ENCODE data around the gene MADCAM1. TPM values are rescaled to one million over a fixed set of nuclear protein-coding genes. Genes with fewer than 3 reads are reported as not detected.

MADCAM1 gene
- 0.15 to 0.28 TPM (median 0.19 TPM) in 5 replicates for total RNA-seq (2022; extraction: Qiagen RNA extraction; ENCODE audit: low read depth)

DNA sequence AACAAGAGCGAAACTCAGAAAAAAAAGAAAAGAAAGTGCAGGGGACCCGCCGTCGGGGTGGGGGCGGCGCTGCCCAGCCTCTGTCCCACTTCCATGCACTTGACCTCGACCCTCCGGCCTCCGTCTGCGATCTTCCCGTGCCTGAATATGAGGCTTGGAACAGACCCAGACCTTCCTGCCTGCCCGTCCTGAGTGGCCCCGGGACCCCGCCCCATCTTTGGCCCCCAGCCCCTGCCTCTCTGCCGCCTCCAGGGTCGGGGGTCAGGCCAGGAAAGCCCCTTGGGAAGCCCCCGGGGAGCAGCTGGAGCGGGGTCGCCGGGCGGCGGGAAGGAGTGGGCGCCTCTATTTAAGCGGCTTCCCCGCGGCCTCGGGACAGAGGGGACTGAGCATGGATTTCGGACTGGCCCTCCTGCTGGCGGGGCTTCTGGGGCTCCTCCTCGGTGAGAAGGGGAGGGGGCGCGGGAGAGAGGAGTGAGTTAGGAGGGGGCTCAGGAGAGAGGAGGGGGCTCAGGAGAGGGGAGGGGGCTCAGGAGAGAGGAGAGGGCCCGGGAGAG, at the start of gene MADCAM1:
TSS of gene MADCAM1 (plus strand) at position 375 of the 554 bp plus-strand sequence. CDS start at position 389, 14 bp downstream.

DNA sequence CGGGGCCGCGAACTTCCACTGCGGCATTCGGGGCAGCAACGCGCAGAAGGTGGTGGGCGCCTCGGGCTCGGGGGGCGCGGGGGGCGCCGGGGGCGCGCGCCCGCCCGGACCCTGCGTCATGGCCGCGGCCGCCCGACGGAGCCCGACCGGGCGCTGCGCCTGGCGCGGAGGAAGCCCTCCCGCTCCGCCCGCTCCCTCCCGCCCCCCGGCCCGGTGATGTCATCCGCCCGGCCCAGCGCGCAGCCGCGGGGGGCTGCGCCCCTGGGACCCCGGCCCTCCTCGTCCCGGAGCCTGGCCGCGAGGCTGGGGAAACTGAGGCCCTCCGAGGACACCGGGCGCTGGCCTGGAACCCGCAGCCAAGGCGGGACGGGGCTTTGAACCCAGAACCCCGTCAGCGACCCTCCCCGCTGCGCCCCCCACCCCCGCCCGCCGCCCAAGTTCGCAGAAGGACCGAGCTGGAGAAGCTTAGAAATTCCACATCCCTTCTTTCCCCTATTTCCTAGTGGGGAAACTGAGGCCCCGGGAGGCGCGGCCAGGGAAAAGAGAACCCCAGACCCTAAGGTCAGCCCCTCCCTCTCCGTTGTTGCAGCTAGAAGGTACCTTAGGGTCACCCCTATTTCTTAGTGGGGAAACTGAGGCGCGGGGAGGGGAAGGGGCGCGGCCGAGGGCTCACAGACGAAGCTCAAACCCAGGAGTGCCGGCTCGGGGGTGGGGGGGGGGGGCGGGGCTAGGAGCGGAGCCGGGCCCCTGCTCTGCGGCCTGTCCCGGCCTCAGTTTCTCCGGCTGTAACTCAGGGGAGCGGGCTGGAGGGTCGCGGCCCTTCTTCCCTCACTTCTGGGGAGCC, 35.2 kb upstream of the MADCAM1 start, which contains the start of gene SHC2:
TSS of gene SHC2 (minus strand) at position 157 of the 844 bp plus-strand sequence. CDS start at position 120, 37 bp downstream.

DNA sequence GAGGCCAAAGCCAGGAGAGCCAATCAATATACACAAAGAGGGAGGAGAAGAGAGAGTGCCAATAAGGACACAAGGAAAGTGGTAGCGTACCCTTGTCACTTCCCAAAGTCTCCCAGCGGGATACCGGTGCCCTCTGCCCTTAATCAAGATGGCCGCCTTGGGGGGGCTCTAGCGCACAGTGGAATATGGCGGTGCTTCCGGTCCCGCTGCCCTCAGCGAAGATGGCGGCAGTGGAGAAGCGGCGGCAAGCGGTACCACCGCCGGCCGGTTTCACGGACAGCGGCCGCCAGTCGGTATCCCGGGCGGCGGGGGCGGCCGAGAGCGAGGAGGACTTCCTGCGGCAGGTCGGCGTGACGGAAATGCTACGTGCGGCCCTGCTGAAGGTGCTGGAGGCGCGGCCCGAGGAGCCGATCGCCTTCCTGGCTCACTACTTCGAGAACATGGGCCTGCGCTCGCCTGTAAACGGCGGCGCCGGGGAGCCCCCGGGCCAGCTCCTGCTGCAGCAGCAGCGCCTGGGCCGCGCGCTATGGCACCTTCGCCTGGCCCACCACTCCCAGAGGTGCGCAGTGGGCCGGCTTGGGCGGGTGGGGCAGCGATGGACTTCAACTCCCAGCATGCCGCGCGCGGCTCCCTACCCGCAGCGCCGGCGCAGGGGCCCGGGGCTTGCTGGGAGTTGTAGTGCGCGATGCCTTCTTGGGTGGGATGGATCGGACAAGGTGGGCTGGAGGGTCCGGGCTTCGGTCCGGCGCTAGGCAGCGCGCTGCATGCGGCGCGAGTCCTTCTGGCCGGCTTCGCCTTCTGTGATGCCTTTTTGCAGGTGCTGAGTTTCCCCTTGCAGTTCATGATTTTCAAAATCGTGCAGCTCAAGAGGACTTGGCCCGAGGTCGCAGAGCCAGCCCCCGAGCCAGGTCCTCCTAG, 11.3 kb downstream of the MADCAM1 start, which contains the start of gene TPGS1:
TSS of gene TPGS1 (plus strand) at position 212 of the 918 bp plus-strand sequence. CDS start at position 222, 10 bp downstream.

GRCh38 chr19:531753-532560, 35.7 kb downstream of the MADCAM1 start, which contains the start of gene CDC34:
CDC34 (plus strand) TSS chr19:531760; CDS start chr19:531932, 172 bp downstream.

DNA sequence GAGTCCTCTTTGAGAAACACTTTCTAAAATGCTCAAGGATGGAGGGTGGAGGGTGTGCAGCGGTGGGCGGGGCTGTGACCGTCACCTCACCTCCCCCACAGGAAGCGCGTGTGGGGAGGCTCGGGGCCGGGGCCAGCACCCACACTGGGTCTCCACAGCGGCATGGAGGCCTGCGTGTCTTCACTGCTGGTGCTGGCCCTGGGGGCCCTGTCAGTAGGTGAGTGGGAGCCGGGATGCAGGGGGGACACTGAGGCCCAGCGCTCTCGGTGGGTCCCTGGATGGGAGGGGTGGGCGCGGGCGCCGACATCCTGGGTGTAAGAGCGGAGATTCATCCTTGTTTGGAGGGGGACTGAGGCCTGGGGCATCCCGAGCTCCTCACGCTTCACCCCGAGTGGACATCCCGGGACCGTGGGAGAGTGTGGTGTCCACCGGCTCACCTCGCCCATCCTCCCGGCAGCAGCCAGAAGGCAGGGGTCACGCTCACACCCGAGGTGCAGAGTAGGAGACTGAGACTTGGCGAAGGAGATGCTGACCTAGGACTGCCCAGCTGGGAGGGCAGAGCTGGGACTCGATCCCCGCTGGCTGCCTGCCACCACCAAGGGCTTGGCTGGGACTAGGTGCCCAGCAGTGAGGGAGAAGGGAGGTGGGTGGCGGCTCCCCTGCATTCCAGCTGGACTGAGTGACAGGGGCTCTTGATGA, 47.8 kb downstream of the MADCAM1 start, which contains the start of gene GZMM:
TSS of gene GZMM (plus strand) at position 144 of the 699 bp plus-strand sequence. CDS start at position 163, 19 bp downstream.

Other genes starting within 250 kb of the MADCAM1 start
- gene PLPP2, start 205.1 kb upstream of the MADCAM1 start, total RNA-seq (2022; extraction: Qiagen RNA extraction; ENCODE audit: low read depth) = 76.7 to 118 TPM (median 109 TPM) in 5 replicates
- gene MIER2, start 151.7 kb upstream of the MADCAM1 start, total RNA-seq (2022; extraction: Qiagen RNA extraction; ENCODE audit: low read depth) = 14.1 to 21.2 TPM (median 19.8 TPM) in 5 replicates
- 0.15 to 0.61 TPM (median 0.54 TPM) in 5 replicates for gene C2CD4C, start 87.3 kb upstream of the MADCAM1 start, total RNA-seq (2022; extraction: Qiagen RNA extraction; ENCODE audit: low read depth)
- 0.63 to 1.4 TPM (median 0.97 TPM) in 5 replicates for gene SHC2, start 35.5 kb upstream of the MADCAM1 start, total RNA-seq (2022; extraction: Qiagen RNA extraction; ENCODE audit: low read depth)
- gene TPGS1, start 11.0 kb downstream of the MADCAM1 start, total RNA-seq (2022; extraction: Qiagen RNA extraction; ENCODE audit: low read depth) = 11.8 to 19.1 TPM (median 18.1 TPM) in 5 replicates
- gene CDC34, start 35.3 kb downstream of the MADCAM1 start, total RNA-seq (2022; extraction: Qiagen RNA extraction; ENCODE audit: low read depth) = 59.4 to 109 TPM (median 103 TPM) in 5 replicates
- 0.23 to 0.66 TPM (median 0.51 TPM) in 4 of 5 replicates, not detected in the other for gene GZMM, start 47.6 kb downstream of the MADCAM1 start, total RNA-seq (2022; extraction: Qiagen RNA extraction; ENCODE audit: low read depth)
- 636 to 735 TPM (median 683 TPM) in 5 replicates for gene BSG, start 76.1 kb downstream of the MADCAM1 start, total RNA-seq (2022; extraction: Qiagen RNA extraction; ENCODE audit: low read depth)
- gene HCN2, start 93.4 kb downstream of the MADCAM1 start, total RNA-seq (2022; extraction: Qiagen RNA extraction; ENCODE audit: low read depth) = 27.7 to 43.9 TPM (median 40.1 TPM) in 5 replicates
- gene POLRMT, start 137.1 kb downstream of the MADCAM1 start, total RNA-seq (2022; extraction: Qiagen RNA extraction; ENCODE audit: low read depth) = 74.8 to 121 TPM (median 94.7 TPM) in 5 replicates
- gene FGF22, start 143.4 kb downstream of the MADCAM1 start, total RNA-seq (2022; extraction: Qiagen RNA extraction; ENCODE audit: low read depth) = 0.24 to 0.95 TPM (median 0.67 TPM) in 5 replicates
- 56.8 to 77.8 TPM (median 70.4 TPM) in 5 replicates for gene RNF126, start 166.7 kb downstream of the MADCAM1 start, total RNA-seq (2022; extraction: Qiagen RNA extraction; ENCODE audit: low read depth)
- 122 to 180 TPM (median 158 TPM) in 5 replicates for gene FSTL3, start 179.9 kb downstream of the MADCAM1 start, total RNA-seq (2022; extraction: Qiagen RNA extraction; ENCODE audit: low read depth)
- gene PRSS57, start 199.0 kb downstream of the MADCAM1 start, total RNA-seq (2022; extraction: Qiagen RNA extraction; ENCODE audit: low read depth) = 0.16 to 0.19 TPM in 2 of 5 replicates, not detected in the others
- 11.8 to 18.1 TPM (median 13.4 TPM) in 5 replicates for gene PALM, start 212.4 kb downstream of the MADCAM1 start, total RNA-seq (2022; extraction: Qiagen RNA extraction; ENCODE audit: low read depth)